Renal cortical epithelial cell (primary cell): Measurements from ENCODE around the gene CGB3. TPM values are rescaled to one million over a fixed set of nuclear protein-coding genes. Genes with fewer than 3 reads are reported as not detected.
A peak's percentile ranks its signal among the peaks of the same experiment; 100 is the strongest.

Source experiments
- DNase-seq: peaks from one replicate; pipeline ENCODE4 v3.0.0-alpha.2; 2011; ENCODE audit warnings: low read depth
- total RNA-seq: library from RNA; depleted of rRNA; stranded (reverse); fragments of >200 nt; gene quantifications from 2 replicates; pipeline ENCODE4 v1.2.3, GENCODE V29; 2014

The CGB3 gene
- total RNA-seq, 1 donor from 2014 or later, result not detected

DNA sequence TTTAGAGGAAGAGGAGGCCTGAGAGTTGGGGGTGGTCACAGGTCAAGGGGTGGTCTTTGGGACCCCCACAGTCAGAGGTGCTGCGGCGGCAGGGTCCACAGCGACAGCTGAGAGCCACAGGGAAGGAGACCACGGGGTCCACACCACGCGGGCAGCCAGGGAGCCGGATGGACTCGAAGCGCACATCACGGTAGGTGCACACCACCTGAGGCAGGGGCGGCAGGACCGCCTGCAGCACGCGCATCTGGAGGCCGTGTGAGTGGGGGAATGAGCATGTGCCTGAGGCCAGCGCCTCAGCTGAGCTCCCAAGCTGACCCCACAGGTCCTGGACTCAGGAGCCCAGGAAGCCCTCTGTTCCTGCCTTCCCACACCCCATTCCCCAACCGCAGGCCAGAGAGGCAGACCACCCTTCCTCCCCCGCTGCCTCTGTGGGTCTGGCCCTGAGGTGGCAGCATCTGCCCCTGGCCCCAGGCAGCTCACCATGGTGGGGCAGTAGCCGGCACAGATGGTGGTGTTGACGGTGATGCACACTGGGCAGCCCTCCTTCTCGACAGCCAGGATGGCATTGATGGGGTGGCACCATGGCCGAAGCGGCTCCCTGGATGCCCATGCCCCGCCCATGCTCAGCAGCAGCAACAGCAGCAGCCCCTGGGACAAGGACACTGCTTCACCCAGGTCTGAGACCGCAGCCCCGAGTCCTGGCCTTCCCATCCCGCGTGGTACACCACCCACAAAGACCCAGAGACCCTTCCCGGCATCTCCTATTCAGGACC, 7.9 kb downstream of the CGB3 start:
- no peak for DNase-seq

DNA sequence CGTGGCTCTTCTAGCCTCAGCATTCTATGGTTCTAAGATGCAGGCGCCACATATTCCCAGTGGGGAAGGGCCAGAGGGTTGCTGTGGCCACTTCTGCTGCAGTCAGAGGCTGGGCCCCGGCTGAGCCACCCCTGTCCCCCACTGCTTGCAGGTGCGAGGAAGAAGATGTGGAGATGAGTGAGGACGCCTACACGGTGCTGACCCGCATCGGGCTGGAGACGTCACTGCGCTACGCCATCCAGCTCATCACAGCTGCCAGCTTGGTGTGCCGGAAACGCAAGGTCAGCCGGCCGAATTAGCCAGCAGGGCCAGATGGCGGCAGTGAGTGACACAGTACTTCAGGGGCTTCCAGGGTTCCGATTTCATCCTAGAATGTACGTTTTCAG, 9.3 kb downstream of the CGB3 start:
- DNase-seq, result no peak

DNA sequence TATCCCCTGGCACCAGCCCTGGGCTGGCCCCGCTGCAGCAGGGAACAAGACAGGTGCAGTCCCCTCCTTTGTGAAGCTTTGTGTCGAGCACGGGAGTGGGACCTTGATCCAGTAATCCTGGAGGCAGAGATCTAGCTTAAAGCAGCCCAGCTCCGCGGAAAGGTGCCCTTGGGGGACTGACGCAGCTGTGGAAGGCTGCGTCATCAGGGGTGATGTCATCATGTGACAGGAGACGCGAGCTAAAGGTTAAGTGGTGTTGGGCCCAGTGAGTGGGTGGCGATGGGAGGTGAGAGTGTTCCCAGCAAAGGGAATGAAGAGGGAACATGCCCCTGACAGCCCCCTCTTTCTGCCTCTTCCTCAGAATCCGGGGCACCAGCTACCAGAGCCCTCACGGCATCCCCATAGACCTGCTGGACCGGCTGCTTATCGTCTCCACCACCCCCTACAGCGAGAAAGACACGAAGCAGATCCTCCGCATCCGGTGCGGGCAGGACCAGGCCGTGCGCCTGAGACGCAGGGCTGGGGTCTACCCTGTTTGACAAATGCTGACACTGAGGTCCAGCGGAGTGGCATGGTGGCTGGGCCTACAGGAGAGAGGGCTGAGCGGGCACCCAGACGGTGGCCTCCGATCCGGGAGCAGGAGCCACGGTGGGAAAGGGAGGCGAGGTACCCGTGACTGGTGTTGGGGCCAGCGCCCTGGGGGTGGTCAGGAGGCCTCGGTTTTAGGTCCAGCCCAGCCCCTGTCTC, 9.8 kb downstream of the CGB3 start:
- no peak for DNase-seq

DNA sequence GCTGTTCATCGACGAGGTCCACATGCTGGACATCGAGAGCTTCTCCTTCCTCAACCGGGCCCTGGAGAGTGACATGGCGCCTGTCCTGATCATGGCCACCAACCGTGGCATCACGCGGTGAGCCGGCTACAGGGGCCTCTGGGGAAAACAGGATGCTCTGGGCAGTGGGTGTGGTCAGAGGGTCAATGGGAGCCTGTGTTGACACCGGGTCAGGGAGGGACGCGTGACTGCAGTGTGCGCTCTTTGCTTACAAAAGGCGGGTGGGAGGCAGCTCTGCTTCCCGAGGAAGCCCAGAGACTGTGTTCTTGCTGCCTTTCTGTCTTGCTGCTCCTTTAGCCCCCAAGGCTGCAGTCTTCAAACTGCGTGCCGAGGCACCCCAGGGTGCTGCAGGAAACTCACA, 12.9 kb downstream of the CGB3 start:
- DNase-seq, result no peak

DNA sequence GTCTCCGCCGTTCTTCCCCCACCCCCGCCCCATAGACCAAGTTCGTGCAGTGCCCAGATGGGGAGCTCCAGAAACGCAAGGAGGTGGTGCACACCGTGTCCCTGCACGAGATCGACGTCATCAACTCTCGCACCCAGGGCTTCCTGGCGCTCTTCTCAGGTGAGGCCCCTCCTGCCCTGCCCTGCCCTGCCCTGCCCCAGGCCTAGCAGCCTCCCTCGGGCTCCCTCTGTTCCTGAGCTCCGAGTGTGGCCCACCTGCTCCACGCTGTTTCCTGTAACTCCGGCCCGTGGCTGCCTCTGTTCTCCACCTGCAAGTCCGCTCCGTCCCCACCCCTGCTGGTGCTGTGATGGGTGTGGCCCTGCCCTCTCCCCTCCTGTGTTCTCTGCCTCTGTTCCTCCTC, 13.7 kb downstream of the CGB3 start:
- no peak for DNase-seq

DNA sequence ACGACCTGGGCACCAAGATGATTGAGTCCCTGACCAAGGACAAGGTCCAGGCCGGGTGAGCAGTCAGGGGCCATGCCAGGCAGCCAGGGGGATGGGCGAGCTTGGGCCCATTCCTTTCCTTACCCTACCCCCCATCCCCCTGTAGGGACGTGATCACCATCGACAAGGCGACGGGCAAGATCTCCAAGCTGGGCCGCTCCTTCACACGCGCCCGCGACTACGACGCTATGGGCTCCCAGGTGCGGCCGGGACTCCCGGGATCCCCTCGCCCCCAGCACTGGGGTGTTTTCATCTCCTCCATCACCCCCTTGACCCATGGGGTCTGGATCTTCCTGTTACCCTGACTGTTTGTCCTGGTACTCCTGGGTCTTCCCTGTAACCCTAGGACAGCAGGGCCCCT, 14.3 kb downstream of the CGB3 start:
- DNase-seq, result no peak

DNA sequence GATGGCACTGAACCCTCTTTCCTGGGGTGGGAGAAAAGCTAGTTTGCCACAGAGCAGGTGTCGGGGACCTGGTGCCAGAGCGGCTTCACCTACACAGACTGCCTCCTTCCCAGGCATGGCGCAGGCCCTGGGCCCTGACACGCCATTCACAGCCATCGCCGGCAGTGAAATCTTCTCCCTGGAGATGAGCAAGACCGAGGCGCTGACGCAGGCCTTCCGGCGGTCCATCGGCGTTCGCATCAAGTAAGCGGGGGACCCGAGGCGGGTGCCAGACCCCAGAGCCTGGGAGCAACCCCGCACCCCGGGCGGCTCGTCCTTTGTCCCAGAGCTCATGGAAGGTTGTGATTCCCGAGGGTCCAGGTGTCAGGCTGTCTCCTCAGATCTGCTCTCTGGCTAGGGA, 17.2 kb downstream of the CGB3 start:
- no peak for DNase-seq

DNA sequence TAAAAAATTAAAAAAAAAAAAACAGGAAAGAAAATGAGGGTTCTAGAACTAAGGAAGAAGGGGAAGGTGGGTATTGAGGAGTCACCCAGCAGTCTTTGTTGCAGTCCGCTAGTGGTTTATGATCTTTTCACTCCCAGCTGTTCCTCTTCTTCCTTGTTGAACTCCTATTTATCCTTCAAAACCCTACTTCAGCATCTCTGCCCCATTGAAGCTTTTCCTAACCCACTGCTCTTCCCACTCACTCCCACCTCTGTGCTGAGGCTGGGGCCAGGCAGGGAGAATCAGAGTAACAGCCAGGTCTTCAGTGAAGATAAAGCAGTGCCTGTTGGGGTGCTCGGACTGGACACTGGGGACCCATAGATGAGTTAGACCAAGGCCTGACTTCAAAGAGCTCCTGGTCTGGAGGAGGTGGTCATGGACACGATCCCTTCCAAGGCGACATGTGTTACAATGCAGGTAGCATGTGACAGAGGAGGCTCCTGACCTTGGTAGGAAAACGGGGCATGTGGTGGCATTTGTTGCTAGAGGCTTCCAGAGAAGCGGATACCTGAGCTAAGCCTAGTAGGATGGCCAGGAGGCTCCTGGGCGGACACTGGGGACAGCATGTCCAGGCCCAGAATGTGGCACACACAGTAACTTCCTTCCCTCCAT, 19.0 kb downstream of the CGB3 start:
- DNase-seq, result no peak

DNA sequence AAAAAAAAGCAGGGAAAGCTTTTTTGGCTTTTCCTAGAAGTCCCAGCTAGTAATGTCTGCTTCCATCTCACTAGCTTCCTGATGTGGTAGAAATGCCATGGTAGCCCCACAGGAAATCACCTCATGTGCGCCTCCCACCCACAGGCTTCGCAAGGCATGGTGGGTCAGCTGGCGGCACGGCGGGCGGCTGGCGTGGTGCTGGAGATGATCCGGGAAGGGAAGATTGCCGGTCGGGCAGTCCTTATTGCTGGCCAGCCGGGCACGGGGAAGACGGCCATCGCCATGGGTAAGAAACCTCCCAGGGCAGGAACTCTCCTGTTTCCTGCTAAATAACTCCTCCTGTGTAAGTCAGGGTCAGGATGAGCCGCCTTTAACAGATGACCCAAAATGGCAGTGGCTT, 20.0 kb downstream of the CGB3 start:
- no peak for DNase-seq

DNA sequence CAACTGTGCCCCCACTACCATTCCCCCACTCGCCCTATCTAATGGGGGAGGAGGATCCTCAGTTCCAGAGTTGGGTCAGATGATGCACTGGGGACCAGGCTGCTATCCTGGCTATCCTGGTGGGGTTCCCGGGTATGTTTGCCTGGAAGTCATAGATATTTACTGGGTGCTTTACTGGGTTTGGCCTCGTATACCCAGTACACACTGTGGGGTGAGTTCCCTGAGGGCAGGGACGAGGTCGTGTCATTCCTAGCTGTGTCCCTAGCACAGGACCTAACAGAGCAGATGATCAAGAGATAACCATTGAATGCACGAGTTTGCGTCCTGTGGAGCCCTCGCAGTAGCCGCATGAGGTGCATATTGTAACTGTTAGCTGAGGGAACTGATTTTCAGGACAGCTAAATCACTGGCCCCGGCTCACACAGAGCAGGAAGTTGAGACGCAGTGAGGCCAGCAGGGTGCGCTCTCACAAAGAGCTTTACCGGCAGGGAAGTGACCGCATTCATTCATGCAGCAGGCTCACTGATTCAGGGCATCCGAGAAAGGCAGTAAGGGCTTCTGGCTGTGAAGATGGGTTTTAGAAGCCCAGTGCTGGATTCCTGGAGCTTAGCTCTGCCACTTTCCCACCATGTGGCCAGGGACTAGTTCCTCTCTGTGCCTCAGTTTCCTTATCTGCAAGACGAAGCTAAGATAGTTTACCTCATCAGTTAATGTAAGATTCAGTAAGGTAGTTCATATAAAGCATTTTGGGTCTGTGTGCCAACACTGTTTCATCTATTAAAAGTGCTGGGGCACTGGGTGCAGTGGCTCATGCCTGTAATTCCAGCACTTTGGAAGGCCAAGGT, 24.4 kb downstream of the CGB3 start:
- peak; percentile 49 for DNase-seq

DNA sequence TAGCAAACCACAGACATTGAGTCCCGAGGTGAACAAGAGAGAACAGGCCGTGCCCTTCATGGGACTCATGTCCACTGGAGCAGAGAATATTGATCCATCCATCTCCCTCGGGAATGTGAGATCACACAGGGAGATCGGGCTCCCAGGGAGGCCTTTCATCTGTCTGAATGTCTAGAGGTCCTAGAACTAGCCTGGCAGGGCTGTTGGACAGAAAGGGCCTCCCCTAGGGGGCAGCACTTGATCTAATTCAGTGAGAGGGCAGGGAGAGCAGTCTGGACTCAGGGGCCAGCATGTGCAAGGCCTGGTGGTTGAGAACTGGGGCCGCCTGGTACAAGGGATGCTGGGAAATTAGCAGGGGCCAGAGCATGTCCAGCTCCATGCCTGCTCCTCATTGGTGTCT, 26.2 kb downstream of the CGB3 start:
- peak; percentile 54 for DNase-seq

DNA sequence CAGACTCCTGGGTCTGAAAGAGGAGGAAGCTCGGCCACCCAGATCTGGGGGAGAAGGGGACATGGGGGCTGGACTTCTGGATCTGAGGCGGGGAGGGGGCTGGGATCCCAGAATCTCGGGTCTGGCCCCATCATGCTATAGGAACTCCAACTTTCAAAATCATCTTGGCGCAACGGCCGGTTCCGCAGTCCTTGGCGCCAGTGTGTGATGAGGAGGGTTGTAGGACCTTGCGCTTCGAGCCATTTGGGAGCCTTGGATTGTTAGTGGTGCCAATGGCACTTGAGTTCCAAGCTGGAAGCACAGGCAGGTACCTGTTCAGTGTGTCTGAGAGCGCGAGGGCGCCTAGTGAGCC, 30.1 kb downstream of the CGB3 start:
- DNase-seq, result no peak

DNA sequence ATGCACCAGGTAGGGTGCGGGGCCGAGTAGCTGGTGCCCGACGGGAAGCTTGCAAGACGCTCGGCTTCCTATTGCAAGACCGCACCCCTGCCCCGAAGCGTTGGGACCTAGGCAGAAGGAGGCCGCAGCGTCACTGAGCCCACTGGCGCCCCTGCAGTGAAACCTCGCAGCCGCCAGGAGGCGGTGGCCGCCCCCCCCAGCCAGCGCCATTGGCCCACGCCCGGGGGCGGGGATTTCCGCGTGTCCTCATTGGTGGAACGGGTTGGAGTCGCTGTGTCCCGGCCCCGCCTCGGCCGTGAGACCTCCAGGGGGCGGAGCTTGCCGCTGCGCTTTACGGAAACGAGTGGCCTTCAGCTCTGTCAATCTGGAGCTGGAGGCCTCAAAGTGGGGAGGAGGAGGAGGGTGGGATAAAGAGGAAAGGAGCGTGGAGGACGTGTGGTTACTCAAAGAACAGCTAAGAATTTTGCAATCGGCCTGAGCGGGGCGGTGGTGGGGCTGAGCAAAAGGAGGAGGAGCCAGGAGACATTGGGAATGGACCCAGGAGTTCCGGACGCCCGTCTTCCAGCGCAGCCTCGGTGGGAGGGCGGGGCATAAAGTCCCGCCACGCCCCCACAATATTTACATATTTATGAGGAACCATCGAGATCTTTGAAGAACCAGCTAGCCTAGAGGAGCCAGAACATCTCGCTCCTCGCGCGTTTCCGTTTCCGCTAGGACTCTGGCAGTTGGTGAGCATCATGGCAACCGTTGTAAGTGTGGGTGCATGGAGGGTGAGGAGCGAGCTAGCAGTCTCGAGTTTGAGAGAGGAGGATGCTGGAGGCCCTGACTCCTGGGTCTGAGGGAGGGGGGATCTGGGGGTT, 30.7 kb downstream of the CGB3 start, which contains the start of the genes GYS1 and RUVBL2:
GYS1 (minus strand) TSS at position 135 of the 860 bp plus-strand sequence. CDS start 197 bp downstream, outside the sequence.
RUVBL2 (plus strand) TSS at position 713 of the 860 bp plus-strand sequence; CDS start at position 738, 25 bp downstream.
- DNase-seq, result peak; percentile 97

DNA sequence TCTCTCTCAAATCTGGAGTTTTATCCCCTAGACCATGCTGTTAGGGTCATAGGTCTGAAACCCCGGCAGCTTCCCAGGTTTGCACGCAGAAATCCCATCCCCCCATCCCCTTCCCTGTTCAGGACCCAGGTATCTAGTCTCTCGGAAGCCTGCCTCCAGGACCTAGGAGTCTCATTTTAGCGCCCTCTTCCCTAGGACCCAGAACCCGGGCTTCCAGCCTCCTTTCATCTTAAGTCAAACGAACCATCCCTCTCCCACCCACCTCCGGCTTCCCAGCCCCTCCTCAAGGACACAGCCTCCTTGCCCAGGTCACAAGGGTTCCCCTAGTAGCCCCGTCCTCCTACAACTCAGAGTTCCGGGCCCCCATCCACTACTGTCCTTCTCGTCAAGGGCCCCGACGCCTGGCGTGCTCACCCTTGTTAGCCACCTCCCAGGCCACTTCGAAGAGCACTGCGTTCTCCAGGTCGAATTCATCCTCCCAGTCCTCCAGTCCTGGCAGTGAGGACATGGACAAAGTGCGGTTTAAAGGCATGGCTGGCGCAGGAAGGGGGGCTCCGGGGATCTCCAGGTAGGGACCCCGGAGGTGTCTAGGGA, 31.5 kb downstream of the CGB3 start:
- no peak for DNase-seq

DNA sequence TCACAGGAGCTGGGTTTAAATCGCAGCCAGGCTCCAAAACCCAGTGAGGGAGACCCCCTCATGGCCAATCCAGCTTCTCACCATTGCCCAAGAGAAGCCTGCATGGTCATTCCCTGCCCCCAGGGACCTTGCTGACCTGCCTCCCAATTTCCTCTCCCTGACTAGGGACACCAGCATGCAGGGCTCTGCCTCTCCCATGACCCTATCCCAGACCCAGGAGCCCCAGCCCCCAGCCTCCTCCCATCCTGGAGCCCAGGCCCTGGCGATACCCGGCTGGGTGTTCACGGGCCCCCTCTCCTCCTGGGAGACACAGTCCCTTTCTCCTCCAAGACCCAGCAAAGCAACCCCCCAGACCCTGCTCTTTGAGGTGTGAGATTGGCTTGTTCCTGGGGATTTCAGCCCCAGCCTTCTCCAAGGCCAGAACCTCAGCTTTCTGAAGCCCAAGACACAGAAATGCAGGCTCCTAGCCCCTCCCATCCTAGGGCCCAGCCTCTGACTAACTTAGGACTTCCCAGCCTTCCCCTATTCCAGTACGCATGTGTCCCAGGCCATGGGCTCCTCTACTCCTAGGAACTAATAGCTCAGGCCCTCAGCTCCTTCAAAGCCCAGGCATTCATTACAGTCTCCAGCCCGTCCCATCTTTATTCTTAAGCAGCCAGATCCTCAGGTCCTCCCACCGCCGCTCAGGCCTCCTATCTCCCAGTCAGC, 32.1 kb downstream of the CGB3 start:
- peak; percentile 77 for DNase-seq

DNA sequence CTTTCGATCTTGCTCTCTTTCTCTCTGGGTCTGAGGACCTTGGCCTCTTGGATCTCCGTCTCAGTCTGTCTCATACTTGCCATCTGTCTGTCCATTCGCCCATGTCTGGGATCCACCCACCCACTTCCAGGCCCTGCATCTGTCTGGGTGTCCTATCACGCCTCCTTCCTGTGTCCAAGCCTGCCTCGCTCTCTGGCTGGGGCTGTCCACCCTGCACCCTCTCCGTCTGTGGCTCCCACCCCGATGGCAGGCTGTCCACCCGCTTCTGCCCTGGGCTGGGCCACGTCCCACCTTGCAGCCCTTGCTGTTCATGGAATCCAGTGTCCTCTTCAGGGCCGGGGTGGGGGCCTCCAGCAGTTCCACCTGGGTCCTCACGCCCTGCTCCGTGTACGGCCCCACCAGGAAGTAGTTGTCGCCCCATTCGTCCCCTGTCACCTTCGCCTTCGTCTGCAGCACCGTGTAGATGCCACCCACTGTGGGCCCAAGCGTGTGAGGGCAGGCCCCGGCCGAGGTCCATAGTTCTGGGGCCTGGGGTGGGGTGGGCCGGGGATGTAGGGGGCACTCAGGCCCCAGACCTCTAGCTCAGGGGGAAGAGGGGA, 33.0 kb downstream of the CGB3 start:
- DNase-seq, result no peak

DNA sequence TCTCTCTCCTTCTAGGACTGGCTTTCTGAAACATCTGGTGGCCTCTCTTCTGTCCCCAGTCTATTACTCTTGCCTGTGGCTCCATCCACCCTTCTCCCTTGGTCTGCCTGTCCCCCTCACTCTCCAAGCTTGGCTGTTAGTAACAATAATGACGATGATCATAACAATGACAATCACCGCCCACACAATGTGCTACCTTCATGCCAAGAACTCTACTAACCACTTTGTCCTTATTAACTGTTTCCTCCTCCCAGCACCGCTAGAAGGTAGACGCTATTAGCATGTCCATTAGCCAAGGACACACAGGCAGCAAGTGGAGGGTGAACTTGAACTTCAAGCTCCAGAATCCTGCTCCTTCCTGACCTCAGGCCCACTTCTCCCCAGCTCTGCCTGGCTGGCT, 33.7 kb downstream of the CGB3 start:
- DNase-seq, result no peak

DNA sequence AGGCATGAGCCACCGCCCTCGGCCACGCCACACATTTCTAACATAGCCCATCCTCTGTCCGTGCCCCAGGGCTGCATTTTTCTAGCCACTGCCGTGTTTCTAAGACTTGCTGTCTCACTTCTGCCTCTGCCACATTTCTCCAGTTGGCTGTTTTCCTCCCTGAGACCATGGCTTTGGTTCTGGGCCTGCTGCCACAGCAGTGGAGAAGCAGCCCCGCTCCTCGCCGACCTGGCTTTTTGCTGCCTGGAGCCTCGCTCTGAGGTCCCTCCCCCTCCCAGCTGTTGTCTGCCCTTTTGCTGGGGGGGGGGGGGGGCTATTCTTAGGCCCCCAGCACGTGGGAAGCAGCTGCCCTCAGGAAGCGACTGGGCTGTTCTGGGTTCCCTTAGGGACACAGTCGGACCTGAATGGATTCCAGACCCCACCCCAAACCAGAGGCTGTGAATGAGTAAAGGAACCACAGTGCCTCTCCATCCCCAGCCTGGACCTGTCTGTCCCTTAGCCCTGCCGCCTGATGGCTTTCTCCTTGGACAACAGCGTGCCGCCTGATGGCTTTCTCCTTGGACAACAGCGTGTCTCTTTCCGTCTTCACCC, 34.3 kb downstream of the CGB3 start:
- no peak for DNase-seq

DNA sequence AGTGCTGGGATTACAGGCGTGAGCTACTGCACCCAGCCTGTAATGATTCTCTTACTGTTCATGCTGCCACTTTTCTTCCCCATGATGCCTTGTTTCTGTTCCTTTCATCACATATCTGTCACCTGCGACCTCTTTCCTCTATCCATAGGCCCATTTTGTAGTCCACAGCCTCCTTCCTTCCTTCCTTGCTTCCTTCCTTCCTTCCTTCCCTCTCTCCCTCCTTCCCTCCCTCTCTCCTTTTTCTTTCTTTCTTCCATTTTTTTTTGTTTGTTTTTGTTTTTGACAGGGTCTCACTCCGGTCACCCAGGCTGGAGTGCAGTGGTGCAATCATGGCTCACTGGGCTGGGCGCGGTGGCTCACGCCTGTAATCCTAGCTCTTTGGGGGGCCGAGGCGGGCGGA, 35.3 kb downstream of the CGB3 start:
- no peak for DNase-seq
